ENCODE results near the gene PODNL1.

Gene PODNL1

DNA sequence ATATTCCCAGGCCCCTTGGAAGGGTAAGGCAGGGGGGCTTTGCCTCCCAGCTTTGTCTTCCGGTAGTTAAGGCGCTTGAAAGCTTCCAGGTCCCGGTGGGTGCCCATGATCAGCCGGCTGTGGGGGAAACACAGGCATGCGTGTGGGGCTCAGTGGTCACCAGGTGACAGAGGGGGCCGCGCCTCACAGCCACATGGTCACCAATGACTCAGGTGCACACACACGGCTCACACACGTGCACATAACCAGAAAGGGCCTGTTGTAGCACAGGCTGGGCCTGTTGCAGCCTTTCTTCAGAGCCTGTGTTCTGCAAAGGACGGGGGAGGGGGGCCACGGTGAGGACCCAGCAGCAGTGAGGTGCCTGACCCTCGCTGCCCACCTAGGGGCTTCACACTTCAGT is 55.4 kb downstream of the PODNL1 start:
- DNase-seq (peak; percentile 44), ATAC-seq (ENCODE audit: insufficient read depth, low read depth) (no peak)
- Histone ChIP-seq H3K79me2 (ENCODE audit: insufficient read depth, low read length) (no peaks in the 10 kb centered on the region), H3K27ac (ENCODE audit: low read length) (peak overlapping the region; percentile 99), H3K27me3 (ENCODE audit: insufficient read depth, low read length, poor library complexity) (no peaks in the 10 kb centered on the region), H2AFZ (ENCODE audit: low read depth, low read length) (no peak overlapping the region), H3K4me3 (ENCODE audit: low read depth in 1 of 2, low read length in 2 of 2) (peak overlapping the region in 1 of 2 experiments; percentile 46; a peak in 1 of 4 replicates), H3K9ac (ENCODE audit: low read depth, low read length) (peak overlapping the region; percentile 53), H3K36me3 (ENCODE audit: insufficient read depth, low read length) (peaks cover 7% of the 10 kb centered on the region; the same call in 1 of the 2 replicates), H3K4me2 (ENCODE audit: insufficient read depth, low read length) (peak overlapping the region; percentile 76), H4K20me1 (ENCODE audit: insufficient read depth, low read length) (no peaks in the 10 kb centered on the region), H3K9me3 (ENCODE audit: insufficient read depth, low read length, severe bottlenecking) (no peaks in the 10 kb centered on the region), H3K4me1 (ENCODE audit: insufficient read depth, low read length) (peaks cover 55% of the 10 kb centered on the region)
- TF ChIP-seq, protein P1, sequence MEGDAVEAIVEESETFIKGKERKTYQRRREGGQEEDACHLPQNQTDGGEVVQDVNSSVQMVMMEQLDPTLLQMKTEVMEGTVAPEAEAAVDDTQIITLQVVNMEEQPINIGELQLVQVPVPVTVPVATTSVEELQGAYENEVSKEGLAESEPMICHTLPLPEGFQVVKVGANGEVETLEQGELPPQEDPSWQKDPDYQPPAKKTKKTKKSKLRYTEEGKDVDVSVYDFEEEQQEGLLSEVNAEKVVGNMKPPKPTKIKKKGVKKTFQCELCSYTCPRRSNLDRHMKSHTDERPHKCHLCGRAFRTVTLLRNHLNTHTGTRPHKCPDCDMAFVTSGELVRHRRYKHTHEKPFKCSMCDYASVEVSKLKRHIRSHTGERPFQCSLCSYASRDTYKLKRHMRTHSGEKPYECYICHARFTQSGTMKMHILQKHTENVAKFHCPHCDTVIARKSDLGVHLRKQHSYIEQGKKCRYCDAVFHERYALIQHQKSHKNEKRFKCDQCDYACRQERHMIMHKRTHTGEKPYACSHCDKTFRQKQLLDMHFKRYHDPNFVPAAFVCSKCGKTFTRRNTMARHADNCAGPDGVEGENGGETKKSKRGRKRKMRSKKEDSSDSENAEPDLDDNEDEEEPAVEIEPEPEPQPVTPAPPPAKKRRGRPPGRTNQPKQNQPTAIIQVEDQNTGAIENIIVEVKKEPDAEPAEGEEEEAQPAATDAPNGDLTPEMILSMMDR (IDR thresholded peaks at IDR 0.05; ENCODE audit: borderline replicate concordance, extremely low read depth, low read length, poor library complexity, severe bottlenecking), result no peak

DNA sequence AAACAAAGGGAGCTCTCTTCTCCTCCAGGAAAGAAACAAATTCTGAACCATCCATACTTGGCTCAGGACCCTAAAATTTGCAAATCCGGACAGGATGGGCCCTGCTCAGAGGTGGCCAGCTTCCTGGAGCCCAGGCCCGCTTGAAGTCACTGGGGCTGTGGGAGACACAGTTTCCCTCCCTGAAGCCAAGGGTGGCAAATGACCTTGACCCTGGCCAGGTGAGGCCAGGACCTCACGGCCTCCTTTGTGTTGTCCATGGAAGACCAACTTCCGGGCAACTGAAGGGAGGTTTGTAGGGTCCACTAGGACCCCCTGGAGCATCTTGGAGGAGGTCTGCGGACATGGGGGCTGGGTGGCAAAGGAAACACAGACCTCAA is 55.8 kb downstream of the PODNL1 start:
- Histone ChIP-seq H3K79me2 (ENCODE audit: insufficient read depth, low read length) (no peaks in the 10 kb centered on the region), H3K27me3 (ENCODE audit: insufficient read depth, low read length, poor library complexity) (no peaks in the 10 kb centered on the region), H3K27ac (ENCODE audit: low read length) (peak overlapping the region; percentile 99), H3K36me3 (ENCODE audit: insufficient read depth, low read length) (peaks cover 9% of the 10 kb centered on the region; the same call in 1 of the 2 replicates), H3K4me3 (ENCODE audit: low read depth in 1 of 2, low read length in 2 of 2) (peak overlapping the region in 1 of 2 experiments; percentile 46; a peak in 2 of 4 replicates), H4K20me1 (ENCODE audit: insufficient read depth, low read length) (no peaks in the 10 kb centered on the region), H3K9me3 (ENCODE audit: insufficient read depth, low read length, severe bottlenecking) (no peaks in the 10 kb centered on the region), H3K4me1 (ENCODE audit: insufficient read depth, low read length) (peaks cover 52% of the 10 kb centered on the region), H3K9ac (ENCODE audit: low read depth, low read length) (peak overlapping the region; percentile 53), H3K4me2 (ENCODE audit: insufficient read depth, low read length) (peak overlapping the region; percentile 76), H2AFZ (ENCODE audit: low read depth, low read length) (no peak overlapping the region)
- DNase-seq, result no peak
- TF ChIP-seq EZH2 (IDR thresholded peaks at IDR 0.05; ENCODE audit: borderline replicate concordance, low read depth, low read length, severe bottlenecking), result no peak
- TF ChIP-seq, protein P1 (IDR thresholded peaks at IDR 0.05; ENCODE audit: borderline replicate concordance, extremely low read depth, low read length, poor library complexity, severe bottlenecking), result no peak
- ATAC-seq (ENCODE audit: insufficient read depth, low read depth), result peak; percentile 6

DNA sequence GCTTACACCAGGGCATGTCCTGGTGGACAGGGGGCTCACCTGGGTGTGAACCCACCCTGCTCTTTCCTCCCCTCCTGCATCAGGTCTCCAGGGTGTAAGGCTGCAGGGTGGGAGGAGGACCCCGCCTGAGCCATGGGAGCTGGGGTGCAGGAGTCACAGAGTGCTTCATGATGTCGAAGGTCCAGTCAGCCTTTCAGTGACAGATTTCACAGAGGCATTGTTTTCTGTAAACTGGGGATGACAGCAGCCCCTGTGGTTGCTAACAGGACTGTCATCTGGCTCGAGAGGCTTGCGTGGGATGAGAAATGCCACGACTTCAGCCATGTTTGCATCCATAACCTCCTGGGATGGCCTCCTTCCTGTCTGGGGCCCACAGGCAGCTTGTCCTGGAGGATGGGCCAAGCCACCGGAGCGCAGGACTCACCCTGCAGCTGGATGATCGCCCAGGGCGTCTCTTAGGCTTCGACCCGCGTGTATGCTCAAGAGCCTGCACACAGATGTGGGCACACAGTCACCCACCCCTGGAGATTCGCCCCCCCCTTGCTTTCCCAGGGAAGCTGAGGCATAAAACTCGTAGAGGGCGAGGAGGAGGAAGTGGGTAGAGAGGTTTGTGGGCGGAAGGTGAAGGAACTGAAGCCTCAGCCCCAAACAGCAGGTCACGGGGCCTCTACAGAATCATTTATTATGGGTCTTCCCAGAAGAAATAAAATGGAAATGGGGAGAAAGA is 56.4 kb downstream of the PODNL1 start:
- Histone ChIP-seq H4K20me1 (ENCODE audit: insufficient read depth, low read length) (no peaks in the 10 kb centered on the region), H3K9ac (ENCODE audit: low read depth, low read length) (peak overlapping the region; percentile 55), H3K36me3 (ENCODE audit: insufficient read depth, low read length) (peaks cover 11% of the 10 kb centered on the region; the same call in 1 of the 2 replicates), H3K27me3 (ENCODE audit: insufficient read depth, low read length, poor library complexity) (no peaks in the 10 kb centered on the region), H3K79me2 (ENCODE audit: insufficient read depth, low read length) (no peaks in the 10 kb centered on the region), H3K9me3 (ENCODE audit: insufficient read depth, low read length, severe bottlenecking) (no peaks in the 10 kb centered on the region), H3K4me3 (ENCODE audit: low read depth in 1 of 2, low read length in 2 of 2) (peak overlapping the region in 1 of 2 experiments; percentile 50; a peak in 2 of 4 replicates), H3K4me1 (ENCODE audit: insufficient read depth, low read length) (peaks cover 52% of the 10 kb centered on the region), H2AFZ (ENCODE audit: low read depth, low read length) (peak overlapping the region; percentile 24; the same call in 1 of the 2 replicates), H3K4me2 (ENCODE audit: insufficient read depth, low read length) (peak overlapping the region; percentile 76), H3K27ac (ENCODE audit: low read length) (peak overlapping the region; percentile 99)
- ATAC-seq (ENCODE audit: insufficient read depth, low read depth) (peak; percentile 71), DNase-seq (peak; percentile 95)
- TF ChIP-seq, protein P1 (IDR thresholded peaks at IDR 0.05; ENCODE audit: borderline replicate concordance, extremely low read depth, low read length, poor library complexity, severe bottlenecking), result no peak
- no peak for TF ChIP-seq EZH2 (IDR thresholded peaks at IDR 0.05; ENCODE audit: borderline replicate concordance, low read depth, low read length, severe bottlenecking)

Measured in DND-41 (cell line).